ENCODE data around the gene PHRF1. TPM values are rescaled to one million over a fixed set of nuclear protein-coding genes. Genes with fewer than 3 reads are reported as not detected.

Gene PHRF1
- polyA plus RNA-seq, 1 of the 3 experiments (the other 2 are of a cell fraction) = 22.7 TPM

GRCh38 chr11:620935-621814 is 44.9 kb downstream of the PHRF1 start:
- H3F3A ChIP-seq (replicated peaks; ENCODE audit: insufficient read depth) = no peaks in the 10 kb centered on the region
- H3K4me2 ChIP-seq = no peak overlapping the region
- H3K36me3 ChIP-seq (replicated peaks in 1 of 2; ENCODE audit: control insufficient read depth in 1 of 2, insufficient read depth in 2 of 2, low read length in 1 of 2) = peaks cover 0 to 5% of the 10 kb centered on the region in 2 experiments
- H3K9me2 ChIP-seq = no peaks in the 10 kb centered on the region
- ChIA-PET POLR2A (no interaction called here), CTCF (no interaction called here)
- H3K4me3 ChIP-seq (ENCODE audit: low read depth in 2 of 2, low read length in 1 of 2) = no peak overlapping the region
- H2AFZ ChIP-seq (ENCODE audit: low read depth) = no peak overlapping the region
- H3K27ac ChIP-seq (ENCODE audit: low read depth in 2 of 2, low read length in 1 of 2) = no peak overlapping the region
- DNase-seq = no peak
- H3K79me2 ChIP-seq (ENCODE audit: insufficient read depth) = peaks cover 5% of the 10 kb centered on the region; the same call in 1 of the 2 replicates
- no peaks in the 10 kb centered on the region for H3K4me1 ChIP-seq (ENCODE audit: control insufficient read depth in 1 of 2, insufficient read depth in 2 of 2, low read depth in 1 of 2, low read length in 1 of 2)
- WGBS (ENCODE audit: low lambda C conversion rate) = 83% methylated on average over 43 of the region's 45 CpGs
- H4K20me1 ChIP-seq (ENCODE audit: insufficient read depth) = no peaks in the 10 kb centered on the region
- TF ChIP-seq PBX3 (IDR thresholded peaks at IDR 0.05) = no peak
- no peak for TF ChIP-seq FOXM1 (IDR thresholded peaks at IDR 0.05; ENCODE audit: low read depth)
- TF ChIP-seq RCOR1 (IDR thresholded peaks at IDR 0.05; ENCODE audit: low read length) = no peak
- TF ChIP-seq YY1 (IDR thresholded peaks at IDR 0.05; ENCODE audit: low read depth) = no peak
- no peak for TF ChIP-seq FOSL2 (IDR thresholded peaks at IDR 0.05; ENCODE audit: borderline replicate concordance, low read depth)
- no peak for TF ChIP-seq GATA2 (CRISPR knock-in tag; IDR thresholded peaks at IDR 0.05)
- TF ChIP-seq RAD21 (IDR thresholded peaks at IDR 0.05; ENCODE audit: low read length) = no peak
- no peak for TF ChIP-seq TEAD4 (IDR thresholded peaks at IDR 0.05; ENCODE audit: borderline replicate concordance, insufficient read depth)
- TF ChIP-seq MAX (IDR thresholded peaks at IDR 0.05; ENCODE audit: low read depth) = no peak
- TF ChIP-seq NFIC (IDR thresholded peaks at IDR 0.05; ENCODE audit: borderline replicate concordance) = no peak
- no peak for TF ChIP-seq IRF3 (IDR thresholded peaks at IDR 0.05; ENCODE audit: low read depth, low read length)
- TF ChIP-seq USF1 (IDR thresholded peaks at IDR 0.05; ENCODE audit: borderline replicate concordance, low read depth) = no peak
- no peak for TF ChIP-seq MXI1 (IDR thresholded peaks at IDR 0.05; ENCODE audit: low read depth, low read length)
- no peak for TF ChIP-seq EP300 (IDR thresholded peaks at IDR 0.05; ENCODE audit: borderline replicate concordance in 1 of 2, low read depth in 1 of 2, low read length in 1 of 2)
- no peak for TF ChIP-seq ELF1 (IDR thresholded peaks at IDR 0.05)
- no peaks in the 10 kb centered on the region for H3K9me3 ChIP-seq
- H3K9ac ChIP-seq = no peak overlapping the region
- no peaks in the 10 kb centered on the region for H3K27me3 ChIP-seq (ENCODE audit: insufficient read depth)
